GM21528 (cell line): ENCODE measurements around the gene DEFB125.
"Not testable (repeated sequence)": the region's sequence is repeated elsewhere in the genome, so short reads cannot be mapped to it uniquely, and the experiment has no call there.

Source experiments
- ATAC-seq: cut with Tn5 transposase; IDR thresholded peaks from one replicate; pipeline ENCODE4 v1.9.1; 2021; ENCODE audit warnings: mild to moderate bottlenecking, moderate library complexity; ENCODE audit not compliant: unreplicated experiment, low FRiP score

Gene DEFB125, protein sequence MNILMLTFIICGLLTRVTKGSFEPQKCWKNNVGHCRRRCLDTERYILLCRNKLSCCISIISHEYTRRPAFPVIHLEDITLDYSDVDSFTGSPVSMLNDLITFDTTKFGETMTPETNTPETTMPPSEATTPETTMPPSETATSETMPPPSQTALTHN

GRCh38 chr20:87401-87800 is at the start of gene DEFB125:
Gene DEFB125 (plus strand): TSS chr20:87672. CDS start chr20:87710, 38 bp downstream.
- ATAC-seq: no peak

DNA sequence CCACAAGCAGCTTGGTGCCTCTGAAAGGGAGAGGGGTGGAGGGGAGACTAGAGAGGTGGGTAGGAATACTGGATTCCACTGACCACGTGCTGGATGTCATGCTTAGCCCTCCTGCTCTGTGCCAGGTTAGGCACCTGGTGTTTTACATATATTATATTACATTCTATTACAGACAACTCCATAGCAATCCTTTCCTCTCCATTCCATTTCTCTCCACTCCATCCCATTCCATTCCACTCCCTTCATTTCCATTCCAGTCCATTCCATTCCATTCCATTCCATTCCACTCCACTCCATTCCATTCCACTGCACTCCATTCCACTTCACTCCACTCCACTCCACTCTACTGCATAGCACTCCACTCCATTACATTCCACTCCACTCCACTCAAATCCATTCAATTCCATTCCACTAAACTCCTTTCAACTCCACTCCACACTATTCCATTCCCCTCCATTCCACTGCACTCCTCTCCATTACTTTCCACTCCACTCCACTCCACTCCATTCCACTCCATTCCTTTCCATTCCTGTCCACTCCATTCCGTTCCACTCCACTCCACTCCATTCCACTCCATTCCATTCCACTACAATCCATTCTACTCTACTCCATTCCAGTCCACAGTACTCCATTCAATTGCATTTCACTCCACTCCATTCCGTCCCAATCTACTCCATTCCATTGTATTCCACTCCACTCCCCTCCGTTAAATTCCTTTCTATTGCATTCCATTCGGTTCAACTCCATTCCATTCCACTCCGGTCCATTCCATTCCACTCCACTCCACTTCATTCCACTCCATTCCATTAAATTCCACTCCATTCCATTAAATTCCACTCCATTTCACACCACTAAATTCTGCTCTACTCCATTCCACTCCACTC is 27.2 kb upstream of the DEFB125 start:
- ATAC-seq: no peak

GRCh38 chr20:61230-61629 is 26.2 kb upstream of the DEFB125 start:
- ATAC-seq: no peak

GRCh38 chr20:61757-62156 is 25.7 kb upstream of the DEFB125 start:
- no peak for ATAC-seq

- no peak for ATAC-seq
These were observed 25.0 kb upstream of the DEFB125 start for GRCh38 chr20:62487-62886.

- no peak for ATAC-seq
These were observed 23.4 kb upstream of the DEFB125 start for GRCh38 chr20:64026-64603.

DNA sequence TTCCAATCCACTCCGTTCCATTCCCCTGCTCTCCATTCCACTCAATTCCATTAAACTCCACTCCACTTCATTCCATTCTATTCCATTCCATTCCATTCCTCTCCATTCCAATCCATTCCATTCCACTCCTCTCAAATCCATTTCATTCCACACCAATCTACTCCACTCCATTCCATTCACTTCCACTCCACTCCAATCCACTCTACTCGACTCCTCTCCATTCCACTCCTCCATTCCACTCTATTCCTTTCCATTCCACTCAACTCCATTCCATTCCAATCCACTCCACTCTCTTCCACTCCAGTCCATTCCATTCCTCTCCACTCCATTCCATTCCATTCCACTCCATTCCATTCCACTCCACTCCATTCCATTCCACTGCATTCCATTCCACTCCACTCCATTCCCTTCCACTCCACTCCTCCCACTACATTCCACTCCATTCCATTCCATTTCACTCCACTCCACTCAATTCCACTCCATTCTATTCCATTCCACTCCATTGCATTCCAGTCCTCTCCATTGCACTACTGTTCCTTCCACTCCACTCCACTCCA is 22.6 kb upstream of the DEFB125 start:
- ATAC-seq: no peak

DNA sequence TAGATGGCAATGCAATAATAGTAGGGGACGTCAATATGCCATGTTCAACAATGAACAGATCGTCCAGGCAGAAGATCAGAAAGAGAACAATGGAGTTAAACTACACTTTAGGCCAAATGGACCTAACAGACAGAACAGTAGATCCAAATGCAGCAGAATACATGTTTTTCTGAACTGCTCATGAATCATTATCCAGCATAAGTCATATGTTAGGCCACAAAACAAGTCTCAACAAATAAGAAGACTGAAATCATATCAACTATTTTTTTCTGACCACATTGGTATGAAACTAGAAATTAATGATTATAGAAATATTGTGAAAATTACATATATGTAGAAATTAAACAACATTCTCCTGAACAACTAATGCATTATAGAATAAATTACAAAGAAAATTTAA is 10.2 kb upstream of the DEFB125 start:
- ATAC-seq: no peak

DNA sequence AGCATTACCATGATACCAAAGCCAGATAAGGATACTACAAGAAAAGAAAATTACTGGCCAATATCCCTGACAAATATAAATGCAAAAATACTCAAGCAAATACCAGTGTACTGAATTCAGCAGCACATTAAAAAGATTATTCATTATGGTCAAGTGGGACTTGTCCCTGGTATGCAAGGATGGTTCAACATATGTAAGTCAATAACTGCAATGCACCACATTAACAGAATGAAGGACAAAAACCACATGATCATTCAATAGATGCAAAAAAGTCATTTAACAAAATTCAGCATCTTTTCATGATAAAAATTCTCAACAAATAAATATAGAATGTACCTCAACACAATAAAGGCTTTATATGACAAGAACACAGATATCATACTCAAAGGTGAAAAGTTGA is 9.1 kb upstream of the DEFB125 start:
- ATAC-seq: no peak

- no peak for ATAC-seq
These were observed 7.9 kb upstream of the DEFB125 start for GRCh38 chr20:79565-79964.

GRCh38 chr20:90651-91050 is 3.2 kb downstream of the DEFB125 start:
- ATAC-seq: no peak

DNA sequence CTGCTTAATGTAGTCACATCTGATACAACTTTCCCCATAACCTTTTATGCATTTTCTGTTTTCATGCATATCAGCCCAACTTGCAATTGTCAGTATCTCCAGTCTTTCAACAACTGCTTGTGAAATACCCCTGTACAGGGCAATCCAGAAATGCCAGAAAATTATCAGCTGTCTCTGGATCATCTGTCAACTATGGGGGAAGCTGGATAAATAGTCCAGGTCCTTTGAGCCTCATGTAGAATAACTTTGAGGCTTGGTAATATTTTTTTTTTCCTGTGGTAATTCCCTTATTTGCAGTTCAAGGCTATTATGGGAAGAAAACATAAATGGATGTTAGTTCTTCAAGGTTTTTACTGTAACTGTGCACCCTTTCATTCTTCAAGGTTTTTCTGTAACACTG is 6.2 kb downstream of the DEFB125 start:
- no peak for ATAC-seq

DNA sequence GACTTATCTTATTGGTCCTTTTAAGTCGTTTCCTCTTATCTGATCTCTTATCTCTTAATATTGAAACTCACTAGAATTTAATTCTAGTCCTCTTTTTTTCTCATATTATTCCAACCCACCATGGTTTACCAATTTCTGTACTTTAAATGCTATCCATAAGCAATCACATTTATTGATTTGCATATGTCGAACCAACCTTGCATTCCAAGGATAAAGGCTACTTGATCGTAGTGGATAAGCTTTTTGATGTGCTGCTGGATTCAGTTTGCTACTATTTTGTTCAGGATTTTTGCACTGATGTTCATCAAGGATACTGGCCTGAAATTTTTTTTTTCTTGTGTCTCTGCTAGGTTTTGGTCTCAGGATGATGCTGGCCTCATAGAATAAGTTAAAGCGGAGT is 7.7 kb downstream of the DEFB125 start:
- ATAC-seq: no peak

DNA sequence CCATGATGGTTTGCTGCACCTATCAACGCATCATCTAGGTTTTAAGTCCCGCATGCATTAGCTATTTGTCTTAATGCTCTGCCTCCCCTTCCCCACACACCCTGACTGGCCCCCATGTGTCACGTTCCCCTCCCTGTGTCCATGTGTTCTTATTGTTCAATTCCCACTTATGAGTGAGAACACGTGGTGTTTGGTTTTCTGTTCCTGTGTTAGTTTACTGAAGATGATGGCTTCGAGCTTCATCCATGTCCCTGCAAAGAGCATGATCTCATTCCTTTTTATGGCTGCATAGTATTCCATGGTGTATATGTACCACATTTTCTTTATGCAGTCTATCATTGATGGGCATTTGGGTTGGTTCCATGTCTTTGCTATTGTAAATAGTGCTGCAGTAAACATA is 10.2 kb downstream of the DEFB125 start:
- not testable (repeated sequence) for ATAC-seq

DNA sequence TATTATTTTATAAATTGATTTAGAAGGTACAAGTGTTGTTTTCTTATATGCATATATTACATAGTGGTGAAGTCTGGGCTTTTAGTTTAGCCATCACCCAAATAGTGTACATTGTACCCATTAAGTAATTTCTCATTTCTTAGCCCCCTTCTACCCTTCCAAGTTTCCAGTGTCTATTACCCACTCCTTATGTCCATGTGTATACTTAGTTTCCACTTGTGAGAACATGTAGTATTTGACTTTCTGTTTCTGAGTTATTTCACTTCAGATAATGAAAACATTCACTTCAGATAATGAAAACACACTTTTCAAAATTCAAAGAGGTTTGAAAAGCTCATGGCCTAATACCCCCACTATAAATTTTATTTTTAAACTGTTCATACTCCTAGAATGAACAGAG is 14.5 kb downstream of the DEFB125 start:
- ATAC-seq: no peak

GRCh38 chr20:103456-103855 is 16.0 kb downstream of the DEFB125 start:
- ATAC-seq: no peak

GRCh38 chr20:112396-112795 is 24.9 kb downstream of the DEFB125 start:
- no peak for ATAC-seq

GRCh38 chr20:117518-117917 is 30.0 kb downstream of the DEFB125 start:
- no peak for ATAC-seq

GRCh38 chr20:129786-130323 is 42.4 kb downstream of the DEFB125 start:
- not testable (repeated sequence) for ATAC-seq

DNA sequence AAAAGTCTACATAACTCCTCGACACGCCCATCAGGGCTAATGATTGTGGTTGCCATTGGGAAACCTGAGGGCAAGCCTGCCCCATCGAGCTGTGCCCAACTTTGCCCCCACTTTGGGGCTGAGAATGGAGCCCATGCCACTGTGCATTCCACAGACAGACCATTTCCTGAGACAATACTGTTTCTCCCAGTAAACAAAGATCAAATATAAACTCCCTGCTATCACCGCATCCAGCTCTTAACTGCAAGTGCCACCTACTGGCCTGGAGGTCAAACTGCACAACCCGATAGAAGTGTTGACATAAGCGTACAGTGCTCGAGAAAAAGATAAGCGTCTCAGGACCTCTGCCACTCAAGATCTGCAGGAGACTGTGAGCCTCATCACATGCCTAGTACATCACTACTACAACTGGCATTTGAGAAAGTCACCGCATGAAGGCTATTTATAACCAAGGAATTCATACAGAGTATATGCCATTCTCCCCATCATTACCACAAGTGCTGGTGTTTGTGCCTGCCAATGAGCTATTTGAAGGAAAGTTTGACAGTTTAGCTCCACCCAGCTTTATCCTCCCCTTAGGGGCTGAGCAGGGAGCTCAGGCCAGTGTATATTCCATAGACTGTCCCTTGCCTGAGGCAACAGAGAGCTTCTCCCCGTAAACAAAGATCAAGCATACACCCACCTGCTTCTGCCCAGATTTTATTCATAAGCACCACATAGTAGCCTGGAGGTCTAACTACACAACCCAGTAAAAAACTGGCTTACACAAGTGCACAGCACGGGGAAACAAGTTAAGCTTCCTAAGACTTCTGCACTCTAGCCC is 50.4 kb downstream of the DEFB125 start:
- no peak for ATAC-seq
